HEK293T (cell line): ENCODE results near the gene COQ8A.

Experiments
- CTCF ChIA-PET: fragments of 350-600 bp; formaldehyde crosslinking; extraction: SDS; loops from one replicate; lab custom pipeline; 2021; ENCODE audit warnings: antibody characterized with exemption, inconsistent platforms; lab: Yijun Ruan, JAX
- POLR2A ChIA-PET: fragments of 350-600 bp; formaldehyde crosslinking; extraction: SDS; loops from one replicate; lab custom pipeline; 2020; ENCODE audit warnings: antibody characterized with exemption, inconsistent platforms; lab: Yijun Ruan, JAX
- DNase-seq: peaks from one replicate; pipeline ENCODE4 v3.0.0; 2012; ENCODE audit warnings: mixed read lengths; ENCODE audit errors: extremely low spot score
- ARNT ChIP-seq: fragments of 450-650 bp; IDR thresholded peaks from 2 replicates; pipeline ENCODE4 v1.6.1; 2017; ENCODE audit warnings: mild to moderate bottlenecking
- BHLHE40 ChIP-seq: fragments of 450-650 bp; IDR thresholded peaks from 2 replicates; pipeline ENCODE4 v1.6.1; 2016; ENCODE audit warnings: mild to moderate bottlenecking, moderate library complexity, borderline replicate concordance
- CTBP1 ChIP-seq: fragments of 450-650 bp; IDR thresholded peaks from 2 replicates; pipeline ENCODE4 v1.6.1; 2016; ENCODE audit warnings: borderline replicate concordance
- ELF4 ChIP-seq: fragments of 450-650 bp; IDR thresholded peaks from 2 replicates; pipeline ENCODE4 v1.6.1; 2017; ENCODE audit warnings: antibody characterized with exemption
- FOXA1 ChIP-seq: fragments of 450-650 bp; IDR thresholded peaks from 2 replicates; pipeline ENCODE4 v1.6.1; 2016; ENCODE audit warnings: mild to moderate bottlenecking
- FOXK2 ChIP-seq: fragments of 450-650 bp; IDR thresholded peaks from 2 replicates; pipeline ENCODE4 v1.6.1; 2016; ENCODE audit warnings: mild to moderate bottlenecking
- FOXM1 ChIP-seq: fragments of 450-650 bp; IDR thresholded peaks from 2 replicates; pipeline ENCODE4 v1.6.1; 2017; ENCODE audit warnings: mild to moderate bottlenecking, borderline replicate concordance
- HDGF ChIP-seq: fragments of 450-650 bp; IDR thresholded peaks from 2 replicates; pipeline ENCODE4 v1.6.1; 2017; ENCODE audit warnings: antibody characterized with exemption, borderline replicate concordance
- L3MBTL2 ChIP-seq: fragments of 450-650 bp; conservative IDR thresholded peaks from 2 replicates; pipeline ENCODE4 v1.6.1; 2016; ENCODE audit warnings: mild to moderate bottlenecking
- LEF1 ChIP-seq: fragments of 450-650 bp; IDR thresholded peaks from 2 replicates; pipeline ENCODE4 v1.6.1; 2017; ENCODE audit warnings: mild to moderate bottlenecking, borderline replicate concordance
- NFRKB ChIP-seq: fragments of 450-650 bp; IDR thresholded peaks from 2 replicates; pipeline ENCODE4 v1.6.1; 2016; ENCODE audit warnings: mild to moderate bottlenecking, moderate library complexity
- PKNOX1 ChIP-seq: fragments of 450-650 bp; IDR thresholded peaks from 2 replicates; pipeline ENCODE4 v1.6.1; 2016
- SP1 ChIP-seq: fragments of 450-650 bp; IDR thresholded peaks from 2 replicates; pipeline ENCODE4 v1.6.1; 2017
- SUZ12 ChIP-seq: fragments of 450-650 bp; IDR thresholded peaks from 2 replicates; pipeline ENCODE4 v1.6.1; 2016; ENCODE audit warnings: mild to moderate bottlenecking
- TARDBP ChIP-seq: fragments of 450-650 bp; IDR thresholded peaks from 2 replicates; pipeline ENCODE4 v1.6.1; 2016
- ZNF384 ChIP-seq: fragments of 450-650 bp; IDR thresholded peaks from 2 replicates; pipeline ENCODE4 v1.6.1; 2016

COQ8A gene

GRCh38 chr1:226948480-226948879, 8.4 kb downstream of the COQ8A start:
- ChIA-PET POLR2A (interaction anchor here (1.3 kb wide), 1 partner anchor 9 kb away, joined by 3 read pairs; no protein-coding TSS in a partner anchor), CTCF (no interaction called here)
- TF ChIP-seq LEF1: no peak
- TF ChIP-seq SUZ12: no peak
- TF ChIP-seq FOXM1: no peak
- TF ChIP-seq FOXA1: no peak
- no peak for TF ChIP-seq HDGF
- no peak for TF ChIP-seq L3MBTL2
- no peak for TF ChIP-seq ARNT
- no peak for TF ChIP-seq FOXK2
- no peak for TF ChIP-seq TARDBP
- no peak for TF ChIP-seq PKNOX1
- TF ChIP-seq ZNF384: no peak
- no peak for TF ChIP-seq SP1
- TF ChIP-seq ELF4: no peak
- no peak for TF ChIP-seq BHLHE40
- TF ChIP-seq CTBP1: no peak
- DNase-seq: no peak

- no peak for DNase-seq
- POLR2A ChIA-PET: interaction anchor here (1.1 to 1.8 kb wide), 3 partner anchors 8 to 10 kb away, joined by 3 to 12 read pairs (median 4); partner anchors contain the start of gene COQ8A
- CTCF ChIA-PET: no interaction called here
- TF ChIP-seq ARNT (no peak), LEF1 (no peak), FOXK2 (no peak), SUZ12 (no peak), NFRKB (no peak), SP1 (no peak), HDGF (no peak), FOXA1 (no peak), L3MBTL2 (no peak)
Measured at GRCh38 chr1:226948996-226949395, 8.9 kb downstream of the COQ8A start.

- no peak for DNase-seq
- ChIA-PET CTCF (no interaction called here), POLR2A (interaction anchor here (1.1 to 1.8 kb wide), 2 partner anchors 9 to 10 kb away, joined by 4 to 12 read pairs; partner anchors contain the start of gene COQ8A)
- TF ChIP-seq LEF1 (no peak), HDGF (no peak), FOXK2 (no peak), L3MBTL2 (no peak), SP1 (no peak), FOXA1 (no peak)
Measured at GRCh38 chr1:226949401-226949800, 9.3 kb downstream of the COQ8A start.

GRCh38 chr1:226950316-226950715, 10.2 kb downstream of the COQ8A start:
- POLR2A ChIA-PET: interaction anchor here (1.1 to 1.8 kb wide), 2 partner anchors 10 to 11 kb away, joined by 4 to 12 read pairs; partner anchors contain the start of gene COQ8A
- TF ChIP-seq FOXK2 (no peak), FOXA1 (no peak), SP1 (no peak), SUZ12 (no peak), PKNOX1 (no peak), FOXM1 (no peak), ARNT (no peak), NFRKB (no peak)
- DNase-seq: no peak
- CTCF ChIA-PET: interaction anchor here (0.6 kb wide), 1 partner anchor 215 kb away, joined by 3 read pairs; no protein-coding TSS in a partner anchor

- POLR2A ChIA-PET: interaction anchor here (1.2 to 1.8 kb wide), 2 partner anchors 10 to 11 kb away, joined by 3 to 12 read pairs; partner anchors contain the start of gene COQ8A
- DNase-seq: no peak
- TF ChIP-seq FOXA1 (no peak), SUZ12 (no peak), FOXM1 (no peak), CTBP1 (no peak), ARNT (no peak), ZNF384 (no peak), SP1 (no peak), LEF1 (no peak), BHLHE40 (no peak), TARDBP (no peak), FOXK2 (no peak), NFRKB (no peak), PKNOX1 (no peak), L3MBTL2 (no peak), HDGF (no peak)
- CTCF ChIA-PET: no interaction called here
Measured at GRCh38 chr1:226950871-226951270, 10.8 kb downstream of the COQ8A start.

- DNase-seq: no peak
- TF ChIP-seq SP1 (no peak), ARNT (no peak), BHLHE40 (no peak), ELF4 (no peak), CTBP1 (no peak)
- ChIA-PET CTCF (no interaction called here), POLR2A (interaction anchor here (1.2 kb wide), 1 partner anchor 11 kb away, joined by 3 read pairs; the partner anchor contains the start of gene COQ8A)
Measured at GRCh38 chr1:226951286-226952117, 11.4 kb downstream of the COQ8A start.
